Smooth muscle cell (in vitro differentiated cells): ENCODE data around the gene HECA. TPM values are rescaled to one million over a fixed set of nuclear protein-coding genes. Genes with fewer than 3 reads are reported as not detected.

Source experiments
- DNase-seq: peaks from one replicate; lab custom pipeline; 2025; ENCODE audit not compliant: unreplicated experiment; lab: John Stamatoyannopoulos, UW
- H2AFZ ChIP-seq: fragments of 200-600 bp; sonication (generic); 2 replicates; pipeline ENCODE4 v1.6.0; 2016; ENCODE audit warnings: antibody characterized with exemption, low read depth, mild to moderate bottlenecking
- H3F3A ChIP-seq: fragments of 200-600 bp; sonication (generic); 2 replicates; pipeline ENCODE4 v1.6.0; 2017; ENCODE audit warnings: antibody characterized with exemption, low read depth
- H3K27ac ChIP-seq: fragments of 200-600 bp; sonication (generic); 2 replicates; pipeline ENCODE4 v1.5.1; 2016; ENCODE audit warnings: low read depth, mild to moderate bottlenecking
- H3K27me3 ChIP-seq: fragments of 200-600 bp; sonication (generic); 2 replicates; pipeline ENCODE4 v1.6.1; 2016; ENCODE audit warnings: low read depth, mild to moderate bottlenecking
- H3K36me3 ChIP-seq: fragments of 200-600 bp; sonication (generic); 2 replicates; pipeline ENCODE4 v1.5.1; 2016; ENCODE audit warnings: low read depth
- H3K4me1 ChIP-seq: fragments of 200-600 bp; sonication (generic); 2 replicates; pipeline ENCODE4 v1.5.1; 2016; ENCODE audit warnings: low read depth
- H3K4me2 ChIP-seq: fragments of 200-600 bp; sonication (generic); 2 replicates; pipeline ENCODE4 v1.6.0; 2016; ENCODE audit warnings: mild to moderate bottlenecking
- H3K4me3 ChIP-seq: fragments of 200-600 bp; sonication (generic); 2 replicates; pipeline ENCODE4 v1.5.1; 2016; ENCODE audit warnings: mild to moderate bottlenecking
- H3K79me2 ChIP-seq: fragments of 200-600 bp; sonication (generic); 2 replicates; pipeline ENCODE4 v1.6.0; 2016; ENCODE audit warnings: low read depth, mild to moderate bottlenecking
- H3K9ac ChIP-seq: fragments of 200-600 bp; sonication (generic); 2 replicates; pipeline ENCODE4 v1.6.0; 2016; ENCODE audit warnings: low read depth
- H3K9me3 ChIP-seq: fragments of 200-600 bp; sonication (generic); replicated peaks from 2 replicates; pipeline ENCODE4 v1.5.1; 2016; ENCODE audit warnings: low read depth
- H4K20me1 ChIP-seq: fragments of 200-600 bp; sonication (generic); 2 replicates; pipeline ENCODE4 v1.6.0; 2016; ENCODE audit warnings: low read depth
- WGBS: methylation state at CpG from one replicate; pipeline ENCODE4 v1.1.7; 2016; ENCODE audit warnings: low lambda C conversion rate; 5-methylcytosine and 5-hydroxymethylcytosine counted together
- polyA plus RNA-seq: library from polyadenylated mRNA; unstranded; fragments of >200 nt; fragmentation: Nextera tagmentation; extraction: Ambion mirVana; gene quantifications from 2 replicates; pipeline ENCODE4 v1.2.1, GENCODE V29; 2016
- total RNA-seq: library from RNA; depleted of rRNA; stranded (reverse); fragments of >200 nt; gene quantifications from 2 replicates; pipeline ENCODE4 v1.2.3, GENCODE V29; 2014
- TF ChIP-seq, protein P1 (sequence below): fragments of 200-600 bp; sonication (generic); IDR thresholded peaks from 2 replicates; pipeline ENCODE4 v1.5.1; 2017; ENCODE audit warnings: borderline replicate concordance, mild to moderate bottlenecking, antibody characterized with exemption; ENCODE audit not compliant: insufficient read depth, poor library complexity, severe bottlenecking

Gene HECA
- total and polyA plus RNA-seq, 2 experiments from 2014 or later: 7.7 to 19.7 TPM

DNA sequence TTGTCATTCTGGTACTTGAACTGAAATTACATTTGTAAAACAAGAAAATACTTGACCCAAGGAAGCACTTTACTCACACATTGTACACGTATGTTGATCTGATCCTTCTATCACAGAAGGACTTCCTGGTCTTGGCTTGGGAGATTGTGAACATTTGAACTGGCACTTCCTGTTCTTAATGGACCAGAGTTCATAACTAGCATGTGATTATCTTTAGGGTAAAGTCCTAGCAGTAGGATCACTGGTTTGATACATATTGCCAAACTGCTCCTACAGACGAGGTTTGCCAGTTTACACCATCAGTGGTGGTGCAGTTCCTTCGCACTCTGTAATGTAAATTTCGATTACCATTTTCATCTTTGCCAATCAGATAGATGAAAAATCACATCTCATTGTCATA lies 12.7 kb downstream of the HECA start:
- peaks cover 64% of the 10 kb centered on the region for H4K20me1 ChIP-seq
- no peak for DNase-seq
- H3K9me3 ChIP-seq: no peaks in the 10 kb centered on the region
- H3K4me2 ChIP-seq: no peak overlapping the region
- TF ChIP-seq, protein P1, sequence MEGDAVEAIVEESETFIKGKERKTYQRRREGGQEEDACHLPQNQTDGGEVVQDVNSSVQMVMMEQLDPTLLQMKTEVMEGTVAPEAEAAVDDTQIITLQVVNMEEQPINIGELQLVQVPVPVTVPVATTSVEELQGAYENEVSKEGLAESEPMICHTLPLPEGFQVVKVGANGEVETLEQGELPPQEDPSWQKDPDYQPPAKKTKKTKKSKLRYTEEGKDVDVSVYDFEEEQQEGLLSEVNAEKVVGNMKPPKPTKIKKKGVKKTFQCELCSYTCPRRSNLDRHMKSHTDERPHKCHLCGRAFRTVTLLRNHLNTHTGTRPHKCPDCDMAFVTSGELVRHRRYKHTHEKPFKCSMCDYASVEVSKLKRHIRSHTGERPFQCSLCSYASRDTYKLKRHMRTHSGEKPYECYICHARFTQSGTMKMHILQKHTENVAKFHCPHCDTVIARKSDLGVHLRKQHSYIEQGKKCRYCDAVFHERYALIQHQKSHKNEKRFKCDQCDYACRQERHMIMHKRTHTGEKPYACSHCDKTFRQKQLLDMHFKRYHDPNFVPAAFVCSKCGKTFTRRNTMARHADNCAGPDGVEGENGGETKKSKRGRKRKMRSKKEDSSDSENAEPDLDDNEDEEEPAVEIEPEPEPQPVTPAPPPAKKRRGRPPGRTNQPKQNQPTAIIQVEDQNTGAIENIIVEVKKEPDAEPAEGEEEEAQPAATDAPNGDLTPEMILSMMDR: no peak
- no peak overlapping the region for H3K27ac ChIP-seq
- no peaks in the 10 kb centered on the region for H3K27me3 ChIP-seq
- H3K4me3 ChIP-seq: no peak overlapping the region
- H3K36me3 ChIP-seq: no peaks in the 10 kb centered on the region
- H3K79me2 ChIP-seq: peaks cover 91% of the 10 kb centered on the region
- 89% methylated on average over 4 of the region's 4 CpGs for WGBS
- H3K4me1 ChIP-seq: peaks cover 33% of the 10 kb centered on the region
- no peak overlapping the region for H3K9ac ChIP-seq
- no peaks in the 10 kb centered on the region for H3F3A ChIP-seq
- H2AFZ ChIP-seq: no peak overlapping the region

DNA sequence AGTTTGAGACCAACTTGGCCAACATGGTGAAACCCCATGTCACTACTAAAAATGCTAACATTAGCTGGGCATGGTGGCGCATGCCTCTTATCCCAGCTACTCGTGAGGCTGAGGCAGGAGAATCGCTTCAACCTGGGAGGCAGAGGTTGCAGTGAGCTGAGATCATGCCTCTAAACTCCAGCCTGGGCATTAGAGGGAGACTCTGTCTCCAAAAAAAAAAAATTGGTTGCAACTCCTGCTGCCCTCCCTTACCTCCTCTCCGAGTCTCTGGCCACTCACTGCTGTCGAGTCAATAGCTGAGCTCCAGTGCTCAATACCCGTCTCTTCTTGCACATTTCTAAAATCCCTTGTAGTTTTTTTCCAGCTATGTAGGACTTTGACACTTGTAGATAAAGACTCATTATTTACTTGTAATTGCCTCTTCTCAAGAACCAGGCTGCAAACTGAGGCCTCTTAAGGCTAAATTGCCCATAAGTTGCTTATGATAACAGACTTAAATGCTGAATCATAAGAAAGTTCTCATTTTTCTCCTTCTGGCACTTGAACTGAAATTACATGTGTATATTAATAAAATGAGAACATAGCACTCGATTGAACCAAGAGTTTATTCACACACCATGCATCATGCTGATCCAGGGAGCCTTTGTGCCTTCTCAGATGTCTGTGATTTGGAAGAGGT lies 13.8 kb downstream of the HECA start:
- Histone ChIP-seq H3K9me3 (no peaks in the 10 kb centered on the region), H3K4me2 (no peak overlapping the region), H3F3A (no peaks in the 10 kb centered on the region), H3K36me3 (no peaks in the 10 kb centered on the region), H3K79me2 (peaks cover 88% of the 10 kb centered on the region), H3K27me3 (no peaks in the 10 kb centered on the region), H3K27ac (no peak overlapping the region), H2AFZ (no peak overlapping the region), H3K4me1 (peaks cover 37% of the 10 kb centered on the region), H3K9ac (no peak overlapping the region), H4K20me1 (peaks cover 55% of the 10 kb centered on the region), H3K4me3 (no peak overlapping the region)
- no peak for DNase-seq
- TF ChIP-seq, protein P1: no peak
- WGBS: 74% methylated on average over 7 of the region's 7 CpGs

DNA sequence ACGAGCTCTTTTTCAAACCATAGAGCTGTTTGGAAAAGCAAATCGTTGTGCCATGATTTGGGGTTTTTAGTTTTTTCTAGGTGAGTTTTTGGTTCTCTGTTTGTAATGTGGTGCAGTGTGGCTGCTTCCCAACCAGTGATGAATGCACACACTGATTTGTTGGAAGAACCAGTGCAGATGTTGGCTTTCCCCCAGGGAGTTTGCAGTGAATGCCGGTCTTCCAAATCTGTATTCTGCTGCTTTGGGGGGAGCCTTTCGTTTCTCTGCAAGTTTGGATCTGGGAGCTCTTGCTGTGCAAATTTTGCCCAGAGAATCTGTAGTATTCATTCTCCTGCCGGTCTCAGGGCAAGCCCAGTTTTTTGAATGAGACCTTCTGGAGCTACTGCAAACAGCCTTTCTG lies 14.5 kb downstream of the HECA start:
- Histone ChIP-seq H3K27ac (no peak overlapping the region), H4K20me1 (peaks cover 48% of the 10 kb centered on the region), H3K27me3 (no peaks in the 10 kb centered on the region), H3K4me1 (peaks cover 37% of the 10 kb centered on the region), H3K36me3 (no peaks in the 10 kb centered on the region), H3F3A (no peaks in the 10 kb centered on the region), H3K79me2 (peaks cover 82% of the 10 kb centered on the region), H3K4me2 (no peak overlapping the region), H3K9me3 (no peaks in the 10 kb centered on the region), H3K4me3 (no peak overlapping the region), H2AFZ (no peak overlapping the region), H3K9ac (no peak overlapping the region)
- TF ChIP-seq, protein P1: no peak
- 90% methylated on average over 5 of the region's 5 CpGs for WGBS
- DNase-seq: no peak

DNA sequence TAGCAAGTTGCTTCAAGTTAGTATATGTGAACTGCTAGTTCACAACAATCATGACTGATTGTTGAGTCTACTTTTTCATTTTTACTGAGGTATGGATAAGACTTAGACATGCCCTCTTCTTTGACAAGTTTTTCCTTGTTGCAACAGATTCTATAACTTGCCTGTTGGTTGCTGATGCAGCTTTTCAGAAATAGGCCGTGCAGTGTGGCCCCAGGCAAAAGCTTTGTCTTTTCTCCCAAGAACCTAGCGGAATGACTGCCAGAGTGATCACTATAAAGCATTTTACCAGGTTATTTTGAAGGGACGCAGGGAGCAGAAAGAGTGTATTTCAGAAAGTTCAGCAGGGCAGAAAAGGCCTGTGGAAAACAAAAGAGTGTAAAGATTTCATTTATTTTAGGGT lies 16.0 kb downstream of the HECA start:
- Histone ChIP-seq H3K9ac (no peak overlapping the region), H3F3A (no peaks in the 10 kb centered on the region), H3K79me2 (peaks cover 78% of the 10 kb centered on the region), H3K27me3 (no peaks in the 10 kb centered on the region), H3K9me3 (no peaks in the 10 kb centered on the region), H3K36me3 (no peaks in the 10 kb centered on the region), H3K4me2 (peak overlapping the region; percentile 18), H3K4me3 (no peak overlapping the region), H3K27ac (peak overlapping the region; percentile 36), H3K4me1 (peaks cover 28% of the 10 kb centered on the region), H2AFZ (no peak overlapping the region), H4K20me1 (peaks cover 34% of the 10 kb centered on the region)
- 55% methylated on average over 3 of the region's 3 CpGs for WGBS
- TF ChIP-seq, protein P1: no peak
- DNase-seq: no peak
